GM10847 (cell line): ENCODE measurements around the gene ZFAND2B.

Source experiments
- POLR2A ChIP-seq: IDR thresholded peaks from 2 replicates; pipeline ENCODE4 v1.6.1; 2011; ENCODE audit not compliant: insufficient read length; ENCODE audit errors: extremely low read depth

The ZFAND2B gene

GRCh38 chr2:219221957-219222518, 15.5 kb downstream of the ZFAND2B start:
- no peak for TF ChIP-seq POLR2A

GRCh38 chr2:219223831-219224610, 17.4 kb downstream of the ZFAND2B start:
- no peak for TF ChIP-seq POLR2A

GRCh38 chr2:219225350-219225749, 18.8 kb downstream of the ZFAND2B start:
- no peak for TF ChIP-seq POLR2A

- TF ChIP-seq POLR2A, result no peak
Measured at GRCh38 chr2:219228041-219228910, 21.7 kb downstream of the ZFAND2B start.

GRCh38 chr2:219228911-219229304, 22.3 kb downstream of the ZFAND2B start:
- TF ChIP-seq POLR2A, result no peak

GRCh38 chr2:219229305-219230058, 22.9 kb downstream of the ZFAND2B start, which contains the start of the genes ANKZF1 and ATG9A:
Gene ANKZF1 (plus strand): TSS chr2:219229806. CDS start chr2:219230258, 452 bp downstream.
Gene ATG9A (minus strand): TSS chr2:219229636. CDS start chr2:219228024, 1,612 bp downstream.
- peak; percentile 59 for TF ChIP-seq POLR2A

GRCh38 chr2:219230059-219230540, 23.5 kb downstream of the ZFAND2B start:
- no peak for TF ChIP-seq POLR2A

- no peak for TF ChIP-seq POLR2A
Measured at GRCh38 chr2:219234331-219234730, 27.7 kb downstream of the ZFAND2B start.

GRCh38 chr2:219243291-219243761, 36.7 kb downstream of the ZFAND2B start:
- TF ChIP-seq POLR2A, result no peak

- TF ChIP-seq POLR2A, result no peak
Measured at GRCh38 chr2:219244789-219245147, 38.2 kb downstream of the ZFAND2B start.

- peak; percentile 88 for TF ChIP-seq POLR2A
Measured at GRCh38 chr2:219245148-219245898, 38.7 kb downstream of the ZFAND2B start, which contains the start of the genes GLB1L and STK16. Gene GLB1L (minus strand): TSS chr2:219245444. CDS start chr2:219243573, 1,871 bp downstream. Gene STK16 (plus strand): TSS chr2:219245479. CDS start chr2:219246000, 521 bp downstream.

GRCh38 chr2:219245899-219246230, 39.3 kb downstream of the ZFAND2B start:
- TF ChIP-seq POLR2A, result no peak

GRCh38 chr2:219246559-219246958, 40.0 kb downstream of the ZFAND2B start:
- TF ChIP-seq POLR2A, result no peak
